ENCODE results near the gene HMGCS2.

HMGCS2 gene

DNA sequence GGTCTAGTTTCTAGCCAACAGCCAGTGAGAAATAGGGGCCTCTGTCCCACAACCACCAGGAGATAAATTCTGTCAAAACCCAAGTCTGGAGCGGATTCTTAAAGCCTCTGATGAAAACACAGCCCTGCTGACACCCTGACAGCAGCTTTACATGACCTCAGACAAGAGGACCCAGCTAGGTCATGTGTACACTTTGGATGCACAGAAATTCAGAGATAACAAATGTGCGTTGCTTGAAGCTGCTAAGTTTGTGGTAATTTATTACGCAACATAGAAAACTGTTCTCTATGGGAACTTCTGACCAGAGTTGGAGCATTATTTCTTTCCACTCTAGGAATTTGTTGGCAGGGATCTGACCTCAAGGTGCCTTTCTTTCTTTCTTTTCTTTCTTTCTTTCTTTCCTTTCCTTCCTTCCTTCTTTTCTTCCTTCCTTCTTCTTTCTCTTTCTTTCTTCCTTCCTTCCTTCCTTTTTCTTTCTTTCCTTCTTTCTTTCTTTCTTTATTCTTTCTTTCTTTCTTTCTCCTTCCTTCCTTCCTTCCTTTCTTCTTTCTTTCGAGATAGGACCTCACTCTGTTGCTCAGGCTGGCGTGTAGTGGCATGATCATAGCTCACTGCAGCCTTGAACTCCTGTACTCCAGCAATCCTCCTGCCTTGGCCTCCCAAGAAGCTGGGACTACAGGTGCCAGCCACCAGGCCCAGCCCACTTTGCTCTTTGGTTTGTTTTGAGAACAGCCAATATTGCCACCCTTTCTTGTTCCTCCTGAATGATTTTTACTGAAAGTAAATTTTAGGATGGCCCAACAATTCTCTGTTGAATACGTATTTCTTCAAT lies 14.9 kb upstream of the HMGCS2 start (continued):
- TF ChIP-seq ZNF155 (tag by site-specific recombination; IDR thresholded peaks at IDR 0.05), result no peak
- TF ChIP-seq HOXD13 (CRISPR knock-in tag; IDR thresholded peaks at IDR 0.05; ENCODE audit: borderline replicate concordance), result no peak
- no peak for TF ChIP-seq ZNF792 (tag by site-specific recombination; IDR thresholded peaks at IDR 0.05)
- TF ChIP-seq, protein P1, sequence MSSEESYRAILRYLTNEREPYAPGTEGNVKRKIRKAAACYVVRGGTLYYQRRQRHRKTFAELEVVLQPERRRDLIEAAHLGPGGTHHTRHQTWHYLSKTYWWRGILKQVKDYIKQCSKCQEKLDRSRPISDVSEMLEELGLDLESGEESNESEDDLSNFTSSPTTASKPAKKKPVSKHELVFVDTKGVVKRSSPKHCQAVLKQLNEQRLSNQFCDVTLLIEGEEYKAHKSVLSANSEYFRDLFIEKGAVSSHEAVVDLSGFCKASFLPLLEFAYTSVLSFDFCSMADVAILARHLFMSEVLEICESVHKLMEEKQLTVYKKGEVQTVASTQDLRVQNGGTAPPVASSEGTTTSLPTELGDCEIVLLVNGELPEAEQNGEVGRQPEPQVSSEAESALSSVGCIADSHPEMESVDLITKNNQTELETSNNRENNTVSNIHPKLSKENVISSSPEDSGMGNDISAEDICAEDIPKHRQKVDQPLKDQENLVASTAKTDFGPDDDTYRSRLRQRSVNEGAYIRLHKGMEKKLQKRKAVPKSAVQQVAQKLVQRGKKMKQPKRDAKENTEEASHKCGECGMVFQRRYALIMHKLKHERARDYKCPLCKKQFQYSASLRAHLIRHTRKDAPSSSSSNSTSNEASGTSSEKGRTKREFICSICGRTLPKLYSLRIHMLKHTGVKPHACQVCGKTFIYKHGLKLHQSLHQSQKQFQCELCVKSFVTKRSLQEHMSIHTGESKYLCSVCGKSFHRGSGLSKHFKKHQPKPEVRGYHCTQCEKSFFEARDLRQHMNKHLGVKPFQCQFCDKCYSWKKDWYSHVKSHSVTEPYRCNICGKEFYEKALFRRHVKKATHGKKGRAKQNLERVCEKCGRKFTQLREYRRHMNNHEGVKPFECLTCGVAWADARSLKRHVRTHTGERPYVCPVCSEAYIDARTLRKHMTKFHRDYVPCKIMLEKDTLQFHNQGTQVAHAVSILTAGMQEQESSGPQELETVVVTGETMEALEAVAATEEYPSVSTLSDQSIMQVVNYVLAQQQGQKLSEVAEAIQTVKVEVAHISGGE (tag by site-specific recombination; conservative IDR thresholded peaks at IDR 0.05; ENCODE audit: low read depth), result no peak
- TF ChIP-seq, protein P2, sequence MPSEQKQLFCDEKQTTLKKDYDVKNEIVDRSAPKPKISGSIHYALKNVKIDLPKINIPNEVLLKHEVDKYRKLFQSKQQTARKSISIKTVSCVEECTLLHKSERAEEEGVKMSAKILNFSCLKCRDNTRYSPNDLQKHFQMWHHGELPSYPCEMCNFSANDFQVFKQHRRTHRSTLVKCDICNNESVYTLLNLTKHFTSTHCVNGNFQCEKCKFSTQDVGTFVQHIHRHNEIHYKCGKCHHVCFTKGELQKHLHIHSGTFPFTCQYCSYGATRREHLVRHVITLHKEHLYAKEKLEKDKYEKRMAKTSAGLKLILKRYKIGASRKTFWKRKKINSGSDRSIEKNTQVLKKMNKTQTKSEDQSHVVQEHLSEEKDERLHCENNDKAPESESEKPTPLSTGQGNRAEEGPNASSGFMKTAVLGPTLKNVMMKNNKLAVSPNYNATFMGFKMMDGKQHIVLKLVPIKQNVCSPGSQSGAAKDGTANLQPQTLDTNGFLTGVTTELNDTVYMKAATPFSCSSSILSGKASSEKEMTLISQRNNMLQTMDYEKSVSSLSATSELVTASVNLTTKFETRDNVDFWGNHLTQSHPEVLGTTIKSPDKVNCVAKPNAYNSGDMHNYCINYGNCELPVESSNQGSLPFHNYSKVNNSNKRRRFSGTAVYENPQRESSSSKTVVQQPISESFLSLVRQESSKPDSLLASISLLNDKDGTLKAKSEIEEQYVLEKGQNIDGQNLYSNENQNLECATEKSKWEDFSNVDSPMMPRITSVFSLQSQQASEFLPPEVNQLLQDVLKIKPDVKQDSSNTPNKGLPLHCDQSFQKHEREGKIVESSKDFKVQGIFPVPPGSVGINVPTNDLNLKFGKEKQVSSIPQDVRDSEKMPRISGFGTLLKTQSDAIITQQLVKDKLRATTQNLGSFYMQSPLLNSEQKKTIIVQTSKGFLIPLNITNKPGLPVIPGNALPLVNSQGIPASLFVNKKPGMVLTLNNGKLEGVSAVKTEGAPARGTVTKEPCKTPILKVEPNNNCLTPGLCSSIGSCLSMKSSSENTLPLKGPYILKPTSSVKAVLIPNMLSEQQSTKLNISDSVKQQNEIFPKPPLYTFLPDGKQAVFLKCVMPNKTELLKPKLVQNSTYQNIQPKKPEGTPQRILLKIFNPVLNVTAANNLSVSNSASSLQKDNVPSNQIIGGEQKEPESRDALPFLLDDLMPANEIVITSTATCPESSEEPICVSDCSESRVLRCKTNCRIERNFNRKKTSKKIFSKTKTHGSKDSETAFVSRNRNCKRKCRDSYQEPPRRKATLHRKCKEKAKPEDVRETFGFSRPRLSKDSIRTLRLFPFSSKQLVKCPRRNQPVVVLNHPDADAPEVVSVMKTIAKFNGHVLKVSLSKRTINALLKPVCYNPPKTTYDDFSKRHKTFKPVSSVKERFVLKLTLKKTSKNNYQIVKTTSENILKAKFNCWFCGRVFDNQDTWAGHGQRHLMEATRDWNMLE (tag by site-specific recombination; conservative IDR thresholded peaks at IDR 0.05; ENCODE audit: low read depth), result no peak
- TF ChIP-seq, protein P3, sequence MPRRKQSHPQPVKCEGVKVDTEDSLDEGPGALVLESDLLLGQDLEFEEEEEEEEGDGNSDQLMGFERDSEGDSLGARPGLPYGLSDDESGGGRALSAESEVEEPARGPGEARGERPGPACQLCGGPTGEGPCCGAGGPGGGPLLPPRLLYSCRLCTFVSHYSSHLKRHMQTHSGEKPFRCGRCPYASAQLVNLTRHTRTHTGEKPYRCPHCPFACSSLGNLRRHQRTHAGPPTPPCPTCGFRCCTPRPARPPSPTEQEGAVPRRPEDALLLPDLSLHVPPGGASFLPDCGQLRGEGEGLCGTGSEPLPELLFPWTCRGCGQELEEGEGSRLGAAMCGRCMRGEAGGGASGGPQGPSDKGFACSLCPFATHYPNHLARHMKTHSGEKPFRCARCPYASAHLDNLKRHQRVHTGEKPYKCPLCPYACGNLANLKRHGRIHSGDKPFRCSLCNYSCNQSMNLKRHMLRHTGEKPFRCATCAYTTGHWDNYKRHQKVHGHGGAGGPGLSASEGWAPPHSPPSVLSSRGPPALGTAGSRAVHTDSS (tag by site-specific recombination; IDR thresholded peaks at IDR 0.05), result no peak
- TF ChIP-seq, protein P4, sequence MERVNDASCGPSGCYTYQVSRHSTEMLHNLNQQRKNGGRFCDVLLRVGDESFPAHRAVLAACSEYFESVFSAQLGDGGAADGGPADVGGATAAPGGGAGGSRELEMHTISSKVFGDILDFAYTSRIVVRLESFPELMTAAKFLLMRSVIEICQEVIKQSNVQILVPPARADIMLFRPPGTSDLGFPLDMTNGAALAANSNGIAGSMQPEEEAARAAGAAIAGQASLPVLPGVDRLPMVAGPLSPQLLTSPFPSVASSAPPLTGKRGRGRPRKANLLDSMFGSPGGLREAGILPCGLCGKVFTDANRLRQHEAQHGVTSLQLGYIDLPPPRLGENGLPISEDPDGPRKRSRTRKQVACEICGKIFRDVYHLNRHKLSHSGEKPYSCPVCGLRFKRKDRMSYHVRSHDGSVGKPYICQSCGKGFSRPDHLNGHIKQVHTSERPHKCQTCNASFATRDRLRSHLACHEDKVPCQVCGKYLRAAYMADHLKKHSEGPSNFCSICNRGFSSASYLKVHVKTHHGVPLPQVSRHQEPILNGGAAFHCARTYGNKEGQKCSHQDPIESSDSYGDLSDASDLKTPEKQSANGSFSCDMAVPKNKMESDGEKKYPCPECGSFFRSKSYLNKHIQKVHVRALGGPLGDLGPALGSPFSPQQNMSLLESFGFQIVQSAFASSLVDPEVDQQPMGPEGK (tag by site-specific recombination; IDR thresholded peaks at IDR 0.05), result no peak
- no peak for TF ChIP-seq REPIN1 (tag by site-specific recombination; IDR thresholded peaks at IDR 0.05; ENCODE audit: low read depth)
- TF ChIP-seq ZNF529 (tag by site-specific recombination; IDR thresholded peaks at IDR 0.05; ENCODE audit: insufficient replicate concordance), result no peak
- TF ChIP-seq ZNF670 (tag by site-specific recombination; IDR thresholded peaks at IDR 0.05; ENCODE audit: low read depth), result no peak
- no peak for TF ChIP-seq ZNF354C (tag by site-specific recombination; IDR thresholded peaks at IDR 0.05; ENCODE audit: borderline replicate concordance, low read depth)
- TF ChIP-seq ZNF626 (tag by site-specific recombination; IDR thresholded peaks at IDR 0.05), result no peak
- TF ChIP-seq, protein P5, sequence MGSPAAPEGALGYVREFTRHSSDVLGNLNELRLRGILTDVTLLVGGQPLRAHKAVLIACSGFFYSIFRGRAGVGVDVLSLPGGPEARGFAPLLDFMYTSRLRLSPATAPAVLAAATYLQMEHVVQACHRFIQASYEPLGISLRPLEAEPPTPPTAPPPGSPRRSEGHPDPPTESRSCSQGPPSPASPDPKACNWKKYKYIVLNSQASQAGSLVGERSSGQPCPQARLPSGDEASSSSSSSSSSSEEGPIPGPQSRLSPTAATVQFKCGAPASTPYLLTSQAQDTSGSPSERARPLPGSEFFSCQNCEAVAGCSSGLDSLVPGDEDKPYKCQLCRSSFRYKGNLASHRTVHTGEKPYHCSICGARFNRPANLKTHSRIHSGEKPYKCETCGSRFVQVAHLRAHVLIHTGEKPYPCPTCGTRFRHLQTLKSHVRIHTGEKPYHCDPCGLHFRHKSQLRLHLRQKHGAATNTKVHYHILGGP (tag by site-specific recombination; IDR thresholded peaks at IDR 0.05), result 0 out of 2 replicates have a peak, but pooled peaks have one; percentile 29
- no peak for TF ChIP-seq EGR2 (tag by site-specific recombination; IDR thresholded peaks at IDR 0.05; ENCODE audit: low read depth)
- TF ChIP-seq ZNF837 (tag by site-specific recombination; IDR thresholded peaks at IDR 0.05), result no peak
- TF ChIP-seq ZNF211 (tag by site-specific recombination; IDR thresholded peaks at IDR 0.05; ENCODE audit: low read depth), result no peak
- TF ChIP-seq, protein P6, sequence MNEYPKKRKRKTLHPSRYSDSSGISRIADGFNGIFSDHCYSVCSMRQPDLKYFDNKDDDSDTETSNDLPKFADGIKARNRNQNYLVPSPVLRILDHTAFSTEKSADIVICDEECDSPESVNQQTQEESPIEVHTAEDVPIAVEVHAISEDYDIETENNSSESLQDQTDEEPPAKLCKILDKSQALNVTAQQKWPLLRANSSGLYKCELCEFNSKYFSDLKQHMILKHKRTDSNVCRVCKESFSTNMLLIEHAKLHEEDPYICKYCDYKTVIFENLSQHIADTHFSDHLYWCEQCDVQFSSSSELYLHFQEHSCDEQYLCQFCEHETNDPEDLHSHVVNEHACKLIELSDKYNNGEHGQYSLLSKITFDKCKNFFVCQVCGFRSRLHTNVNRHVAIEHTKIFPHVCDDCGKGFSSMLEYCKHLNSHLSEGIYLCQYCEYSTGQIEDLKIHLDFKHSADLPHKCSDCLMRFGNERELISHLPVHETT (tag by site-specific recombination; IDR thresholded peaks at IDR 0.05), result no peak
- no peak for TF ChIP-seq ZNF501 (tag by site-specific recombination; IDR thresholded peaks at IDR 0.05)
- no peak for TF ChIP-seq ZNF184 (tag by site-specific recombination; IDR thresholded peaks at IDR 0.05)
- 0 out of 2 replicates have a peak, but pooled peaks have one; percentile 44 for TF ChIP-seq ZNF114 (tag by site-specific recombination; IDR thresholded peaks at IDR 0.05)
- TF ChIP-seq ZFP69B (tag by site-specific recombination; IDR thresholded peaks at IDR 0.05), result no peak
- TF ChIP-seq ZNF600 (tag by site-specific recombination; IDR thresholded peaks at IDR 0.05), result no peak
- TF ChIP-seq ZEB2 (tag by site-specific recombination; IDR thresholded peaks at IDR 0.05), result no peak
